WERI-Rb-1 (cell line): ENCODE data around the gene GGN.
"Not testable (repeated sequence)": the region's sequence is repeated elsewhere in the genome, so short reads cannot be mapped to it uniquely, and the experiment has no call there.

Experiments used
- DNase-seq: peaks from one replicate; pipeline ENCODE4 v3.0.0-alpha.2; 2020
- H3K27ac ChIP-seq: fragments of 250-450 bp; sonication (Bioruptor Pico); 2 replicates; pipeline ENCODE4 v1.5.1; 2020; ENCODE audit warnings: mild to moderate bottlenecking, moderate library complexity
- H3K27me3 ChIP-seq: fragments of 250-450 bp; sonication (Bioruptor Pico); 2 replicates; pipeline ENCODE4 v1.5.1; 2021; ENCODE audit warnings: mild to moderate bottlenecking, low read depth, moderate library complexity; ENCODE audit not compliant: insufficient read depth, severe bottlenecking
- H3K36me3 ChIP-seq: fragments of 250-450 bp; sonication (Bioruptor Pico); 2 replicates; pipeline ENCODE4 v1.5.1; 2020; ENCODE audit warnings: mild to moderate bottlenecking, moderate library complexity
- H3K4me3 ChIP-seq: 2 replicates; pipeline ENCODE4 v1.5.1; 2011; ENCODE audit warnings: low read depth, mild to moderate bottlenecking, control low read depth, low read length
- H3K9me3 ChIP-seq: fragments of 250-450 bp; sonication (Bioruptor Pico); 2 replicates; pipeline ENCODE4 v1.5.1; 2021; ENCODE audit warnings: mild to moderate bottlenecking, moderate library complexity; ENCODE audit not compliant: severe bottlenecking
- TF ChIP-seq, protein P1 (sequence below): IDR thresholded peaks from 2 replicates; pipeline ENCODE4 v1.5.1; 2011; ENCODE audit warnings: low read depth, mild to moderate bottlenecking, control low read depth, inconsistent platforms, low read length

GGN gene

DNA sequence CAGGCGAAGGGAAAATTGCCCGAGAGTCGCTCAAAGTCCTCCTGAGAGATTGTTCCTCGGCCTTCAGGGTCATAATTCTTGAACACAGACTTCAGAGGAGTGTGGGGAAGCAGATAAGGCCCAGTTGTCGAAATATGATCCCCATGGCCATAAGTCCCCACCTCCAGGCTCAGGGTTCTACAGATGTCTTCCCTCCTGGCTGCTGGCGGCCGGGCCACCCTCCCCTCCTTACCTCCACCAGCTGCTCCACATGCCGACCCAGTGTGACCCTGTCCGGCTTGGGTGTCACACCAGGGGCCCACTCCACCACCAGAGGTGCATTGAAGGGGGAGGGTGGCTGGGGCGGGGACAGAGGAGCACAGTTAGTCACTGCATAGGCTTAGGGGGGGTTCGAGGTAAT is 25.1 kb upstream of the GGN start:
- peaks cover 4% of the 10 kb centered on the region for H3K9me3 ChIP-seq
- no peak overlapping the region; the same call in 1 of the 2 replicates for H3K4me3 ChIP-seq
- DNase-seq = peak; percentile 90
- TF ChIP-seq, protein P1, sequence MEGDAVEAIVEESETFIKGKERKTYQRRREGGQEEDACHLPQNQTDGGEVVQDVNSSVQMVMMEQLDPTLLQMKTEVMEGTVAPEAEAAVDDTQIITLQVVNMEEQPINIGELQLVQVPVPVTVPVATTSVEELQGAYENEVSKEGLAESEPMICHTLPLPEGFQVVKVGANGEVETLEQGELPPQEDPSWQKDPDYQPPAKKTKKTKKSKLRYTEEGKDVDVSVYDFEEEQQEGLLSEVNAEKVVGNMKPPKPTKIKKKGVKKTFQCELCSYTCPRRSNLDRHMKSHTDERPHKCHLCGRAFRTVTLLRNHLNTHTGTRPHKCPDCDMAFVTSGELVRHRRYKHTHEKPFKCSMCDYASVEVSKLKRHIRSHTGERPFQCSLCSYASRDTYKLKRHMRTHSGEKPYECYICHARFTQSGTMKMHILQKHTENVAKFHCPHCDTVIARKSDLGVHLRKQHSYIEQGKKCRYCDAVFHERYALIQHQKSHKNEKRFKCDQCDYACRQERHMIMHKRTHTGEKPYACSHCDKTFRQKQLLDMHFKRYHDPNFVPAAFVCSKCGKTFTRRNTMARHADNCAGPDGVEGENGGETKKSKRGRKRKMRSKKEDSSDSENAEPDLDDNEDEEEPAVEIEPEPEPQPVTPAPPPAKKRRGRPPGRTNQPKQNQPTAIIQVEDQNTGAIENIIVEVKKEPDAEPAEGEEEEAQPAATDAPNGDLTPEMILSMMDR = no peak
- no peaks in the 10 kb centered on the region for H3K27me3 ChIP-seq
- peak overlapping the region; percentile 97 for H3K27ac ChIP-seq
- no peaks in the 10 kb centered on the region; the same call in 1 of the 2 replicates for H3K36me3 ChIP-seq

DNA sequence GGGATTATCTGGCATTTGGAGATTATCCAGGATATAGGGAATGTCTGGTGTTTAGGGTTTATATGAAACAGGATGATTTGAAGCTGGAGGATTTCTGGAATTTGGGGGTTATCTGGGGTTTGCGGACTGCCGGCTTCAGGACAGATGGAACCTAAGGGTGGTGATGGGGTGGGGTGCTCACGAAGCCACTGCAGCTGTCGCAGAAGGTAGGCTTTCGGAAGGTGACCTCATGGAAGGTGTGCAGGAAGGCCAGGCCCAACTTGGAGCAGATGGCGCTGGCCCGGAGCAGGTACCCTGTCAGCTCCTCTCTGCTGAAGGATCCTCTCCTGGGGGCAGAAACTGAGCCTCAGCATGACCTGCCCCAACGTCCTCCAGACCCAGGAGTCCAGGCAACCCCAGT is 24.7 kb upstream of the GGN start:
- no peak overlapping the region for H3K4me3 ChIP-seq
- peak overlapping the region; percentile 97 for H3K27ac ChIP-seq
- no peaks in the 10 kb centered on the region for H3K27me3 ChIP-seq
- DNase-seq = peak; percentile 94
- TF ChIP-seq, protein P1 = no peak
- H3K36me3 ChIP-seq = no peaks in the 10 kb centered on the region; the same call in 1 of the 2 replicates
- peaks cover 4% of the 10 kb centered on the region for H3K9me3 ChIP-seq

DNA sequence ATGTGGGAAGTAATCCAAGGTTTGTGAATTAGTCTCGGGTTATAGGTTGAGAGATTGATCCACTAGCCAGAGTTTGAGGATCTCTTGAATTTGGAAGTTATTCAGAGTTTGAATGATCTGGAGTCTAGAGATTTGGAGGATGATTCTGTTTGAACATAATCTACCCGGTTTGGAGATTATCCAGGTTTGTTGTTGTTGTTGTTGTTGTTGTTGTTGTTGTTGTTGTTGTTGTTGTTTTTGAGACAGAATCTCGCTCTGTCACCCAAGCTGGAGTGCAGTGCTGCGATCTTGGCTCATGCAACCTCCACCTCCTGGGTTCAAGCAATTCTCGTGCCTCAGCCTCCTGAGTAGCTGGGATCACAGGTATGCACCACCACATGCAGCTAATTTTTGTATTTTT is 24.1 kb upstream of the GGN start:
- not testable (repeated sequence) for H3K4me3 ChIP-seq, H3K27me3 ChIP-seq, H3K36me3 ChIP-seq, DNase-seq, H3K27ac ChIP-seq, H3K9me3 ChIP-seq

DNA sequence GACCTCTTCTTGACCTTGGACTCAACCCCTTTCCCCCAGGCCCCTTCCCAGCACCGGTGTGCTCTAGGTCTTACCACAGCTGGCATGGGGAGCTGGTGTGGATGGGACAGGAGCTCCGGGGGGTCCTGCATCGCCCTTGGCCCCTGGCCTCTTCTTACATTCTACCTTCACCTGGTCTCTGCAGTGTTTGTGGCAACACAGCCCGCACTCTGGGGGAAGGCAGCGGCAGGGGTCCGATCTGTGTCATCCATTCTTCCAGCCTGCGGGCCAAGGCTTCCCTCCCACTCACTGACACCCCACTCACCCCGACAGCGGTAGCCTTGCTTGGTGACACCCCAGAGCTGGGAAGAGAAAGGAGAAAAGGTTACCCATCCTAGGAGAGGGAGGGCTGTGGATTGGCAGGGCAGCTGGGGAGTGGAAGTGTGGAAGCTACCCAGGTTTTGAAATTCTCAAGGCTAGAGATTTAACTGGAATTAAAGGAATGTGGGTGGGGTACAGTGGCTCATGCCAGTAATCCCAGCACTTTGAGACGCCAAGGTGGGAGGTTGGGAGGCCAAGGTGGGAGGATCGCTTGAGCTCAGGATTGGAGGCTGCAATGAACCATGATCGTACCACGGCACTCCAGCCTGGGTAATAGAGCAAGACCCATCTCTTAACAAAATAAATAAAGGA is 23.3 kb upstream of the GGN start:
- Histone ChIP-seq H3K4me3 (no peak overlapping the region), H3K27me3 (no peaks in the 10 kb centered on the region), H3K9me3 (peaks cover 4% of the 10 kb centered on the region), H3K27ac (no peak overlapping the region), H3K36me3 (peaks cover 4% of the 10 kb centered on the region)
- TF ChIP-seq, protein P1 = no peak
- DNase-seq = no peak

DNA sequence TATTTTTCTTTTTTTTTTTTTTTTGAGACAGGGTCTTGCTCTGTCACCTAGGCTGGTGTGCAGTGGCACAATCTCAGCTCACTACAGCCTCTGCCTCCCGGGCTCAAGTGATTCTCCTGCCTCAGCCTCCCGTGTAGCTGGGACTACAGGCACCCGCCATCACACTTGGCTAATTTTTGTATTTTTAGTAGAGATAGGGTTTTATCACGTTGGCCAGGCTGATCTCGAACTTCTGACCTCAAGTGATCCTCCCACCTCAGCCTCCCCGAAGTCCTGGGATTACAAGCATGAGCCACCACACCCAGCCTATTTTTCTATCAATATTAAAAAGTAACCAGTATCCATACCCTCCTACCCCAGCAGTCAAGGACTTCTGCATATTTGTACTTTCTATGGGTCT is 22.6 kb upstream of the GGN start:
- H3K36me3 ChIP-seq, H3K4me3 ChIP-seq, DNase-seq, H3K9me3 ChIP-seq, H3K27me3 ChIP-seq, H3K27ac ChIP-seq: not testable (repeated sequence)

DNA sequence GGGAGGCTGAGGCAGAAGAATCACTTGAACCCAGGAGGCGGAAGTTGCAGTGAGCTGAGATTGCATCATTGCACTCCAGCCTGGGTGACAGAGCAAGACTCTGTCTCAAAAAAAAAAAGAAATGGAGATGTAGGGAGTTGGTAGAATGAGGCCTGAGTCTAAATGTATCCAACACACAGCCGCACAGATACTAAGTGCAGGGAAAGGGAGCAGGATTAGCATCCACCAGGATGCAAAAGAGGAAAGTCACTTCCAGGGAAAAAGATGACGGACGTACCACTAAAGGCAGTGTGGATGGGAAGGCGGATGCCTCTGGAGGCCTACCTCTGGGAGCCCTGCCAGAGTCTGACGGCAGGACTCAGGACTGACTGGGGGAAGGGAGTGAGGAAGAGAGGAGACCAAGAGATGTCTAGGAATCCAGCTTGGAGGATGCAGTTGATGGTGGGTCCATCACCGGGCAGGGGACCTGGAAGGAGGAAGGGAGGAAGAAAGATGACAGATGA is 21.8 kb upstream of the GGN start:
- Histone ChIP-seq H3K27ac (no peak overlapping the region), H3K4me3 (no peak overlapping the region), H3K36me3 (peaks cover 8% of the 10 kb centered on the region), H3K27me3 (no peaks in the 10 kb centered on the region), H3K9me3 (peaks cover 4% of the 10 kb centered on the region)
- TF ChIP-seq, protein P1 = no peak
- no peak for DNase-seq

DNA sequence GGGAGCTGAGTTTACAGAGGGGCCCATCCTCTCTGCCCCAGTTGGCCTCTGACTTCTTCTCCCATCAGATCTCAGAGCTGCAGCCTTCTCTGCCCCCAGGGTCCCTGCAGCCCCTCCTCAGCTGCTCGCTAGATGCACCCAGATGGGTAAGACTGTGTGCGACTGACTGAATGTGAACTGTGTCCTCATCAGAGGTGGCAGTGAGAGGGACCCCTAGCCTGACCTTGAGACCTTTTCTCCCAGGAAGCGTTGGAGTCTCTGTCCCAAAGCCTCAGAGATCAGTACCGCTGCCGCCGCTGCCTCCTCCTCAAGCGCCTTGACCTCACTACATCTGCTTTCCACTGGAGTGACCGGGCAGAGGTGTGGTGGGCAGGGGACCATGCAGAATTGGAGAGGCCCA is 17.4 kb upstream of the GGN start:
- Histone ChIP-seq H3K4me3 (no peak overlapping the region), H3K9me3 (no peaks in the 10 kb centered on the region), H3K27me3 (no peaks in the 10 kb centered on the region), H3K36me3 (peaks cover 8% of the 10 kb centered on the region), H3K27ac (no peak overlapping the region)
- TF ChIP-seq, protein P1 = no peak
- no peak for DNase-seq
